Endothelial cell (in vitro differentiated cells): ENCODE results near the gene SLC5A2. TPM values are rescaled to one million over a fixed set of nuclear protein-coding genes. Genes with fewer than 3 reads are reported as not detected.
A peak's percentile ranks its signal among the peaks of the same experiment; 100 is the strongest.
"Not testable (repeated sequence)": the region's sequence is repeated elsewhere in the genome, so short reads cannot be mapped to it uniquely, and the experiment has no call there.

Experiments used
- DNase-seq: peaks from one replicate; pipeline ENCODE4 v3.0.0; 2021; ENCODE audit warnings: low spot score
- H3K27ac Mint-ChIP-seq: one replicate; pipeline ENCODE4 v1.8.0; 2021; ENCODE audit warnings: mixed read lengths, inconsistent platforms; ENCODE audit not compliant: unreplicated experiment
- H3K27me3 Mint-ChIP-seq: one replicate; pipeline ENCODE4 v1.8.0; 2021; ENCODE audit warnings: mild to moderate bottlenecking, moderate library complexity, mixed read lengths, inconsistent platforms; ENCODE audit not compliant: unreplicated experiment
- H3K36me3 Mint-ChIP-seq: one replicate; pipeline ENCODE4 v1.8.0; 2021; ENCODE audit warnings: mild to moderate bottlenecking, low read depth, mixed read lengths, inconsistent platforms; ENCODE audit not compliant: unreplicated experiment
- H3K4me1 Mint-ChIP-seq: one replicate; pipeline ENCODE4 v1.8.0; 2021; ENCODE audit warnings: mild to moderate bottlenecking, mixed read lengths, inconsistent platforms; ENCODE audit not compliant: unreplicated experiment
- H3K4me3 Mint-ChIP-seq: one replicate; pipeline ENCODE4 v1.8.0; 2021; ENCODE audit warnings: mild to moderate bottlenecking, mixed read lengths, inconsistent platforms; ENCODE audit not compliant: unreplicated experiment
- H3K9me3 Mint-ChIP-seq: one replicate; pipeline ENCODE4 v1.8.0; 2021; ENCODE audit warnings: mixed read lengths, inconsistent platforms; ENCODE audit not compliant: unreplicated experiment
- CTCF ChIP-seq: fragments of 200-600 bp; sonication (generic); IDR thresholded peaks from one replicate; pipeline ENCODE4 v1.5.0; 2021; ENCODE audit warnings: antibody characterized with exemption; ENCODE audit not compliant: unreplicated experiment
- total RNA-seq: library from RNA; stranded (reverse); fragmentation: NEBNext Ultra II Directional; extraction: Animal tissue kit (Norgen Biotek cat#: 25700); gene quantifications from one replicate; pipeline ENCODE4 v1.2.1, GENCODE V29; 2021; ENCODE audit not compliant: unreplicated experiment

The SLC5A2 gene
- total RNA-seq, 1 donor from 2014 or later, result not detected

DNA sequence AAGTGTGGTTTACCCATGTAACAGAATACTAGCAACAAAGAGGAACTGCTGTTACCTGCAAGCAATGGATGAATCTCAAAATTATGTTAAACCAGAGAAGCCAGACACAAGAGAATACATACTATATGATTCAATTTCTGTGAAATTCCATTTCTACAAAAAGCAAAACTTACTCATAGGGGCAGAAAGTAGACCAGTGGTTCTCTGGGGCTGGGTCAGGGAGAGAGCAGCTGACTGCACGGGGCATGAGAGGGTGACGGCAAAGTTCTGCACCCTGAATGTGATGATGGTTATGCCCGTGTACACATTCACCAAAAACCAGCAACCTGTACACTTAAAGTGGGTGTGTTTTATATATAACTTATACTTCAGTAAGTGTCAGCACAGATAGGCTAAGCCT lies 43.4 kb upstream of the SLC5A2 start:
- H3K27ac Mint-ChIP-seq, result no peak overlapping the region
- no peaks in the 10 kb centered on the region for H3K9me3 Mint-ChIP-seq
- H3K4me1 Mint-ChIP-seq, result peaks cover 7% of the 10 kb centered on the region
- no peak overlapping the region for H3K4me3 Mint-ChIP-seq
- H3K27me3 Mint-ChIP-seq, result peaks cover 2% of the 10 kb centered on the region
- no peak for DNase-seq
- TF ChIP-seq CTCF, result no peak
- H3K36me3 Mint-ChIP-seq, result no peaks in the 10 kb centered on the region

- DNase-seq, result no peak
- H3K27me3 Mint-ChIP-seq, result peaks cover 2% of the 10 kb centered on the region
- H3K4me1 Mint-ChIP-seq, result peaks cover 7% of the 10 kb centered on the region
- no peak overlapping the region for H3K4me3 Mint-ChIP-seq
- H3K9me3 Mint-ChIP-seq, result no peaks in the 10 kb centered on the region
- H3K27ac Mint-ChIP-seq, result no peak overlapping the region
- no peaks in the 10 kb centered on the region for H3K36me3 Mint-ChIP-seq
- TF ChIP-seq CTCF, result no peak
These were observed 42.3 kb upstream of the SLC5A2 start for GRCh38 chr16:31440516-31441184.

GRCh38 chr16:31441956-31442355 lies 41.0 kb upstream of the SLC5A2 start:
- peaks cover 7% of the 10 kb centered on the region for H3K4me1 Mint-ChIP-seq
- no peak for TF ChIP-seq CTCF
- no peaks in the 10 kb centered on the region for H3K9me3 Mint-ChIP-seq
- peak overlapping the region; percentile 61 for H3K27ac Mint-ChIP-seq
- peaks cover 4% of the 10 kb centered on the region for H3K27me3 Mint-ChIP-seq
- no peaks in the 10 kb centered on the region for H3K36me3 Mint-ChIP-seq
- no peak for DNase-seq
- peak overlapping the region; percentile 89 for H3K4me3 Mint-ChIP-seq

DNA sequence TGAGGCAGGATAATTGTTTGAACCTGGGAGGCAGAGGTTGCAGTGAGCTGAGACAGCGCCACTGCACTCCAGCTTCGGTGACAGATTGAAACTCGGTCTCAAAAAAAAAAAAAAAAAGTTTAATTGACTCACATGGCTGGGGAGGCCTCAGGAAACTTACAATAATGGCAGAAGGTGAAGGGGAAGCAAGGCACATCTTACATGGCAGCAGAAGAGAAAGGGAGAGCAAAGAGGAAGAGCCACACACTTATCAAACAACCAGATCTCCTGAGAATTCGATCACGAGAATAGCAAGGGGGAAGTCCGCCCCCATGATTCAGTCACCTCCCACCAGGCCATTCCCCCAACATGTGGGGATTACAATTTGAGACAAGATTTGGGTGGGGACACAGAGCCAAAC lies 37.0 kb upstream of the SLC5A2 start:
- H3K27me3 Mint-ChIP-seq, H3K4me1 Mint-ChIP-seq, DNase-seq, H3K27ac Mint-ChIP-seq, H3K4me3 Mint-ChIP-seq, H3K36me3 Mint-ChIP-seq, H3K9me3 Mint-ChIP-seq: not testable (repeated sequence)

DNA sequence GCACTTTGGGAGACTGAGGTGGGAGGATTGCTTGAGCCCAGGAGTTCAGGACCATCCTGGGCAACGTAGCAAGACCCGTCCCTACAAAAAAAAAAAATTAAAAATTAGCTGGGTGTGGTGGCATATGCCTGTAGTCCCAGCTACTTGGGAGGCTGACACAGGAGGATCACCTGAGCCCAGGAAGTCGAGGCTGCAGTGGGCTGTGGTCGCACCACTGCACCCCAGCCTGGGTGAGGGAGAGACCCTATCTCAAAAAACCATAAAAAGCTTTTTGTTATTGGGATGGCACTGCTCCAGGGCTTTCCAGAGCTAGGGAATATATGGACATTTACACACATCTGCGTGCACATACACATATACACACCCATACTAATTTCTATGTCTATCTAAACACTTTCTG lies 31.7 kb upstream of the SLC5A2 start:
- DNase-seq, result no peak
- H3K36me3 Mint-ChIP-seq, result no peaks in the 10 kb centered on the region
- H3K9me3 Mint-ChIP-seq, result no peaks in the 10 kb centered on the region
- no peak overlapping the region for H3K27ac Mint-ChIP-seq
- peaks cover 7% of the 10 kb centered on the region for H3K27me3 Mint-ChIP-seq
- H3K4me1 Mint-ChIP-seq, result peaks cover 23% of the 10 kb centered on the region
- no peak for TF ChIP-seq CTCF
- H3K4me3 Mint-ChIP-seq, result no peak overlapping the region
